Esophagus mucosa (tissue), 1 donor: ENCODE results near the gene IWS1. TPM values are rescaled to one million over a fixed set of nuclear protein-coding genes. Genes with fewer than 3 reads are reported as not detected.
"Not testable (repeated sequence)": the region's sequence is repeated elsewhere in the genome, so short reads cannot be mapped to it uniquely, and the experiment has no call there.

ENCODE experiments used
- ATAC-seq: fragments of 200-7000 bp; cut with Tn5 transposase; one replicate; pipeline ENCODE4 v1.9.1; 2020
- total RNA-seq: library from RNA; stranded (reverse); gene quantifications from one replicate; pipeline ENCODE4 v1.2.4, GENCODE V29; 2023
- donor health status: DM: yes; HTN: yes; CAD: no.

Gene IWS1
- 17.7 TPM for total RNA-seq

- peak; percentile 94 for ATAC-seq
Measured at GRCh38 chr2:127526132-127527000, at the start of gene IWS1. Gene IWS1, minus strand, starts transcription at chr2:127526489. Its CDS starts 281 bp downstream, at chr2:127526208.

GRCh38 chr2:127575941-127576432, 49.7 kb upstream of the IWS1 start:
- ATAC-seq, result no peak

GRCh38 chr2:127575185-127575765, 49.0 kb upstream of the IWS1 start:
- no peak for ATAC-seq

GRCh38 chr2:127574656-127575055, 48.4 kb upstream of the IWS1 start:
- no peak for ATAC-seq

- no peak for ATAC-seq
Measured at GRCh38 chr2:127573771-127574170, 47.5 kb upstream of the IWS1 start.

- ATAC-seq, result no peak
Measured at GRCh38 chr2:127573298-127573697, 47.0 kb upstream of the IWS1 start.

- ATAC-seq, result no peak
Measured at GRCh38 chr2:127572841-127573240, 46.6 kb upstream of the IWS1 start.

GRCh38 chr2:127572352-127572751, 46.1 kb upstream of the IWS1 start:
- not testable (repeated sequence) for ATAC-seq

- no peak for ATAC-seq
Measured at GRCh38 chr2:127570282-127571250, 44.3 kb upstream of the IWS1 start.

- no peak for ATAC-seq
Measured at GRCh38 chr2:127569666-127570065, 43.4 kb upstream of the IWS1 start.

- ATAC-seq, result no peak
Measured at GRCh38 chr2:127568128-127568527, 41.8 kb upstream of the IWS1 start.

- no peak for ATAC-seq
Measured at GRCh38 chr2:127567351-127567854, 41.1 kb upstream of the IWS1 start.

GRCh38 chr2:127566576-127566975, 40.3 kb upstream of the IWS1 start:
- ATAC-seq, result no peak

- no peak for ATAC-seq
Measured at GRCh38 chr2:127566139-127566417, 39.8 kb upstream of the IWS1 start.

- no peak for ATAC-seq
Measured at GRCh38 chr2:127565261-127566138, 39.2 kb upstream of the IWS1 start.

- peak; percentile 8 for ATAC-seq
Measured at GRCh38 chr2:127564429-127565260, 38.4 kb upstream of the IWS1 start.

GRCh38 chr2:127563458-127564428, 37.5 kb upstream of the IWS1 start:
- ATAC-seq, result no peak

- no peak for ATAC-seq
Measured at GRCh38 chr2:127562936-127563335, 36.6 kb upstream of the IWS1 start.

- no peak for ATAC-seq
Measured at GRCh38 chr2:127561371-127561770, 35.1 kb upstream of the IWS1 start.

- no peak for ATAC-seq
Measured at GRCh38 chr2:127560931-127561280, 34.6 kb upstream of the IWS1 start.
